GM19395 (cell line): Measurements from ENCODE around the gene CHST12.

Experiments
- ATAC-seq: cut with Tn5 transposase; IDR thresholded peaks from one replicate; pipeline ENCODE4 v1.9.1; 2021; ENCODE audit warnings: mild to moderate bottlenecking, moderate library complexity; ENCODE audit not compliant: unreplicated experiment

The CHST12 gene

DNA sequence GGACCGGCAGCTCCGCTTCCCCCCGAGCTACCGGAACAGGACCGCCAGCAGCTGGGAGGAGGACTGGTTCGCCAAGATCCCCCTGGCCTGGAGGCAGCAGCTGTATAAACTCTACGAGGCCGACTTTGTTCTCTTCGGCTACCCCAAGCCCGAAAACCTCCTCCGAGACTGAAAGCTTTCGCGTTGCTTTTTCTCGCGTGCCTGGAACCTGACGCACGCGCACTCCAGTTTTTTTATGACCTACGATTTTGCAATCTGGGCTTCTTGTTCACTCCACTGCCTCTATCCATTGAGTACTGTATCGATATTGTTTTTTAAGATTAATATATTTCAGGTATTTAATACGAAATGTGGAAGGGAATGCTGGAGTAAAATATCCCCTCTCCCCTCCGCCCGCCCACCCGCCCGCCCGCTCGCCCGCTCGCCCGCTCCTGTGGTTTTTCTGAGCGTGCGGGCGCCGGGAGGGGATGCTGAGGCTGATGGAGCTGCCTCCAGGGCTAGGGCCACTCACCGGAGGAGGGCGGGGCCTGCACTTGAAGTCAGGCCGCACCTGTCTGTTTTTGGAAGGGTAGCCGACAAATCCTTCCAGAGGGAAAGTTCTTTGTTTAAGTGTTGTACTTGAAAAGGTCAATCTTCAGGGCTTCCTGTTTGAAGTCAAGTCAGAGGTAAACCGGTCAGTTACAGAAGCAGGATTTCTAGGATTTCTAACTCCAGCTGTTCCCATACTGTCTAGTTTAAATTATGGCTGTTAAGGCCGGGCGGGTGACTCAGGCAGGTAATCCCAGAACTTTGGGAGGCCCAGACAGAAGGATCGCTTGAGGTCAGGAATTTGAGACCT is 30.5 kb downstream of the CHST12 start:
- ATAC-seq = no peak

DNA sequence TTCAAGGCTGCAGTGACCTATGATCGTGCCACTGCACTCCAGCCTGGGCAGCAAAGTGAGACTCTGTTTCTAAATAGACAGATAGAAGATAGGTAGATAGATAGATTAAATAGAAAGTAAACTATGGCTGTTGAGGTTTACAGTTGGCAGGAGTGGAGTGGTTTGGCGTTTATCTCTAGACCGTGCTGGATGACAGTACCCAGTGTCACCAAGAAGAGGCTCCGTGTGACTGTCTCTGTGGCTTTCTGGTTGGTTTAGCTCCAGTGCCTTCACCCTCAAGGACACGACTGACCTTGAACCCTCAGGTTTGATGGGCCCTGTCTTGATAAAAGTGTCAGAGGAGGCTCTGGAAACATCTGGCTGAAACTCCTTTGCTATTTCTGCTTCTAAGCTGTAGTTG is 31.7 kb downstream of the CHST12 start:
- no peak for ATAC-seq

DNA sequence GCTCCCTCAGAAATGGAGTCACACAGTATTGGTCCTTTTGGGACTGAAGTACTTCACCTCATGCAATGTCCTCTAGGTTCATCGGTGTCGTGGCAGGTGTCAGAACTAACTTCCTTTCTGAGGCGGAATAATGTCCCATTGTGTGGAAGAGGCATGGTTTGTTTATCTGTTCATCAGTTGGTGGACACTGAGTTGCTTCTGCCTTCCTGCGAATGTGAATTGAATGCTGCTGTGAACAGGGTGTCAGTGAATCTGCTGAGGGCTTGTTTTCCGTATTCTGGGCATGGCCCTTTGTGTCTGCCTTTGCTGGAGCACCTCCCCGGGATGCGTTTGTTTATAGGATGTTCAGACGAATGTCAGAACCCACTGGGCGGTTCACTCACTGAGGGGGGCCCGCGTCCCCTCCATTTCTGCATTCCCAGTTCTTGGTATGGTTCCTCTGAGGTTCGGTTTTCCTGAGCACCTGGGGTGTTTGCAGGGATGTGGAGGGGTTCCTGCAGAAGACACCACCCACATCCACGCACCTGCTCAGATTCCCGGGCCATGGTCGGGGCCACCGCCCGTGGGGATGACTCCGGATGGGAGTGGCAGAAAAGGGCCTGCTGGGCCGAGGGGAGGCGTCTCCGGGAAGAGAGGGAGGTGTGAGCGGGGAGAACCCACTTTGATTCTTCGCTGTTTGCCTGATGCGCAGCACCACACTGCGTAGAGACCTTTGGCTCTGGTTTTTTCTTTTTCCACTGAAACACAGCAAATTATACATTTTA is 33.1 kb downstream of the CHST12 start:
- ATAC-seq = no peak

DNA sequence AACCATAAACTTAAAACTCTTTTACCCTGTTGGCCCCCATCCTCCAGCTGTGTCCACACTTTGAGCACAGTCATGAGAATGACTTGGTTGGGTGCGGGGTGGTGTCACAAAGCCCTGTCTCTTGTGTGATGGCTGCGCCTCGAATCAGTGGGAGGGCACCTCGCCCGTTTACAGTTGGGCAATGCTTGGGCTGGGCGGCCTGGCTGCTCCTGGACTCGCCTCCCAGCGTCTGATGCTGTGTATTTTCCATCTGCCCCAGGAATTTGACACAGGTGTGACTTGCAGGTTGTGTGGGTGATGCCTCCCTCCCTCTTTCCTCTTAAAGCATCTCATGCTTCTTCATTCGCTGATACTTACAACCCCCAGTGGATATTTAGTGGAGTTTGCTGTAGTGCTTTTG is 33.7 kb downstream of the CHST12 start:
- no peak for ATAC-seq

DNA sequence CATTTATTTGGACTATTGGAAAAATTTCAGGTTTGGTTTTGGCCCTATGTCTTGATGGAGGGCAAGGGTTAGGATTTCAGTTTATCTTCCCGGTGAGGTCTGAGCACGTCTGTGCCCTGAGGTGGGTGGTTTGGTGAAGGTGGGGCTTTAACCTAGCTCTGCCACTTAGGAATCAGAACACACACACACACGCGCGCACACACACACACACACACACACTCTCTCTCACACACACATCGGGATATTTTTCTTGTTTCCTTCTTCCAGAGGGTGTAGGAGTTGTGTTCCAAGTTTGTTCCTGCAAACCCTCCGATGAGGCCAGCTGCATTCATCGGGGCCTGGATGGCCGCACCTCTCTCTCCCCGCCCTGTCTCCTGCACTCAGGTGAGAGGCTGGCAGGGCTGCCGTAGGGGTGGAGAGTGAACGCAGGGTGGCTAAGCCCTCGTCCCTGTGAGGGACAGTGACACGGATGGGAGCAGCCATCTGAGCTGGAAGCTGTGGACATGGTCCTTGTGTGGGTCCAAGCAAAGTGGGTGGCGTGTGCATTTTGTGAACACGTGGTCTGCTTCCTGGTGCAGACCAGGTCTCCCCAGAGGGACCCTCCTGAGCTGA is 34.2 kb downstream of the CHST12 start:
- no peak for ATAC-seq

DNA sequence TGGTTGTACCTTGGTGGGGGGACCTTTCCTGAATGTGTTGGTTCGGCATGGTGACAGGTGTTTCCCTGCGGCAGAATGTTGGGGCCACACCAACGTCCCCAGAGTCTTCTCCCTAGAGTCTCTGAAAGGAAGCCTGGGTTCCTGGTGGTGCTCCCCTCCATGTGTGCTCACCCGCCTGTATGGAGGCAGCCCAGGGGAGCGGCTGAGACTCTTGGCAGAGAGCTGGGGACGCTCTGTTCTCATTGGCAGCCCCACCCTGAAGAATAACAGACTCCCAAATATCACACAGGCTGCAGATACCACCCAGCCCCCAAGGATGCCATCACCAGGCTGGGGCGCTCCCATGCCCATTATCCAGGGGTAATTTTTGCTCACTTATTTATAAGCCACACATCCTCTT is 34.8 kb downstream of the CHST12 start:
- no peak for ATAC-seq

DNA sequence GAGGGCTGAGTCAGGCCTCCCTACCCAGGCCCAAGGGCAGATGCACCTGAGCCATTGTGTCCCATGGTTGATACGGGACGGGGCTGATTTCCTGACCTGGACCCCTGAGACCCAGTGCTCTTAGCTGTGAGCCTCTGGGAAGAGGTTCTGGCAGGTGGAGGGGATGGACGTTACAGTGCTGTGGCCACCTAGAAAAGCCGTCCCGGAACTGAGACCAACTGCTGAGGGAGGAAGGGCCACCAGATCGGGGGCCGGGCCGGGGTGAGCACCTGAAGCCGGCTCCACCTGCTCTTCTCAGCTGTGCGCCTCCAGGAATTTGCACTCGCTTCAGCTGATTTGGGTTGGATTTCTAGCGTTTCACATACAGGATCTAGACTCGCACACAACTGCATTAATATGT is 35.4 kb downstream of the CHST12 start:
- no peak for ATAC-seq

DNA sequence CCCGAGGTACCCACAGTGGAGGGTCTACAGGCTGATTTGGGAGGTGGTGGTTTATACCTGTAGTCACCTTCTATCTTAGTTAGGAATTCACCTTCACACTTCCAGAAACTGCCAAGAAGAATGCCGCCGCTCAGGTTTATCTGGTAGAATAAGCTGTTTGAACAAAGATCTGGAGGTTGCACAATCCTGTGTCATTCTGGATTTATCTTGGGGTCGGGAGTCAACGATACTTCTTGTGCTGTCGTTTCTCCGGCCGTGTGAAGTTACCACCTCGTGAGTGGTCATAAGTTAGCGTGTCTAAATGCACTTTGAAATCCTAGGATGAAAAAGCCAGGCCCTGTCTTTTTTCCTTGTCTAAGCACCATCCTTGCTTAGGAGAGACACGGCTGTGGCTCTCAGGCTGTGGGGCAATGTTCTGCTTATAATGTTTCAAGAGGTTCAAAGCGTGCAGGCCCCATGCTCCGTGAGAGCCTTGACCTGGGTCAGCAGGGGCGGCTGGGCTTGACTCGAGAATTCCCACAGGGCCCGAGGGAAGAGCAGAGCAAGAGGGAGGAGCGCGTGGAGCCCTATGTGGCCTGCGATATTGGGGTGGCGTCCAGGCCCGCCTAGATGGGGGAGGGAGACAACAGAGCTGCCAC is 37.3 kb downstream of the CHST12 start:
- ATAC-seq = no peak

DNA sequence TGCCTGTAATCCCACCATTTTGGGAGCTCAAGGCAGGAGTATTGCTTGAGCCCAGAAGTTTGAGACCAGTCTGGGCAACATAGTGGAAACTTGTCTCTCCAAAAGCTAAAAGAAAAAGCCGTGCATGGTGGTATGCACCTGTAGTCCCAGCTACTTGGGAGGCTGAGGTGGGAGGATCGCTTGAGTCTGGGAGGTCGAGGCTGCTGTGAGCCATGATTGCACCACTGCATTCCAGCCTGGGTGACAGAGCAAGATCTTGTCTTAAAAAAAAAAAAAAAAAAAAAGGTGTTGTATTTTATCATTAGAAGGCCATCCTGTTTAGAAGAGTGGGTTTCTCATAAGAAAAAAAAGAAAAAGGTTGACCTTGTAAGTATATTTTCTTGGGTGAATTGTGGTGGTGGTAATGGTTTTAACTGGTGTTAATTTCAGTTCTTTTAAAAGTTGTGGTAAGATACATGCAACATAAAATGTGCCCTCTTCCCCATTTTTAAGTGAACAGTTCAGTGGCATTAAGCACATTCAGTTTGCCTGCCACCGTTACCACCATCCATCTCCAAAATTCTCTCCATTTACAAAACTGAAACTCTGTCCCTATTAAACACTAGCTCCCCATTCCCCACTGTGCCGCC is 38.1 kb downstream of the CHST12 start:
- no peak for ATAC-seq

DNA sequence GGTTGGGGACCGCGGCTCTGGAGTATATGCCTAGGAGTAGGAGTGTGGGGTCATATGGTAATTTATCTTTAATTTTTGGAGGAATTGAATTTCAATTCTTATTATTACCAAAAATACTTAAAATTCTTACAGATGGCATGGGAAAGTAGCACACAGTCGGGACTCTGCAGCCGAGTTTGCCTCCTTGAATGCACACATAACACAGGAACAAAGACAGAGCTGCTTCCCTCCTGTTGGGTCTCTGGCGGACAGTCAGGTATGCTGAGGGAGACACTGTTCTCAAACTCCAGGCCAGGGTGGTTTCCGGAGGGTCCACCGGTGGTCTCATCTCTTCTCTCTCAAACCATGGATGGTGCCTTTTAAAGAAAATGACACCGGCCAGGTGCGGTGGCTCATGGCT is 40.1 kb downstream of the CHST12 start:
- no peak for ATAC-seq

DNA sequence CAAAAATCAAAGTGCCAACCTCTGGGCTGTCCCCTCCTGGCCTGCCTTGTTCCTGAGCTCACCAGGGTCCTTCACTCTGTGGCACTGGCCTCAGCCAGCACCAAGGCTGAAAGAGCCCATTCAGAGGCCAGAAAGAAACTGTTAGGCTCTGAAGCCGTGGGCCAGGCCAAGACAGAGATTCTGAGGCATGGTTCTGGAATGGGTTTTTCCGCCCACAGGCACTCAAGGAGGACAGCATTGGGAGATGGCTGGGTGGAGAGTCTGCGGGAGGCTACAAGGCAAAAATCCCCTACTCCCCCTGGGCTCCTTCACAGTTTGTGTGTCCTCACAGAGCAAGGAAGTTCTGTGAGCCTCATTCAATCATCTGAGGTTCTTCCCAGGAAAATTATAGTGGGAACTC is 41.1 kb downstream of the CHST12 start:
- no peak for ATAC-seq

DNA sequence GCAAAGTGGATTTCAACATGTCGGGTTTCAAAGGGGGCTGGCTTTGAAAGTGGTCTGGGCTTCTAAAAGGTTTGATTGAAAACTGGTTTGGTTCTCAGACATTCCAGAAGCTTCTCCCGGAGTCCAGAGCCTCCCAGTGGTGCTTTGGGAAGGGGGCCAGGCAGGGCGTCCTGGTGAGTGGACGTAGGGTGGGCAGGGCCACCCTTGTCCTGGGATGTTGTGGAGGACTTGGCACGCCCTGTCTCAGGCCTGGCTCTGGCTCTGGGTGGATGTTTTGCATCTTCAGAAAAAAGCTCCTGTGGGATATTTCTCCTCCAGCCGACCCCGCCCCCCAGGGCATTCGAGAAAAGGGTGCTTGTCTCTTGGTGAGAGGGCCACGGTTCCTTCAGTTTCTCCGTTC is 41.6 kb downstream of the CHST12 start:
- ATAC-seq = no peak

DNA sequence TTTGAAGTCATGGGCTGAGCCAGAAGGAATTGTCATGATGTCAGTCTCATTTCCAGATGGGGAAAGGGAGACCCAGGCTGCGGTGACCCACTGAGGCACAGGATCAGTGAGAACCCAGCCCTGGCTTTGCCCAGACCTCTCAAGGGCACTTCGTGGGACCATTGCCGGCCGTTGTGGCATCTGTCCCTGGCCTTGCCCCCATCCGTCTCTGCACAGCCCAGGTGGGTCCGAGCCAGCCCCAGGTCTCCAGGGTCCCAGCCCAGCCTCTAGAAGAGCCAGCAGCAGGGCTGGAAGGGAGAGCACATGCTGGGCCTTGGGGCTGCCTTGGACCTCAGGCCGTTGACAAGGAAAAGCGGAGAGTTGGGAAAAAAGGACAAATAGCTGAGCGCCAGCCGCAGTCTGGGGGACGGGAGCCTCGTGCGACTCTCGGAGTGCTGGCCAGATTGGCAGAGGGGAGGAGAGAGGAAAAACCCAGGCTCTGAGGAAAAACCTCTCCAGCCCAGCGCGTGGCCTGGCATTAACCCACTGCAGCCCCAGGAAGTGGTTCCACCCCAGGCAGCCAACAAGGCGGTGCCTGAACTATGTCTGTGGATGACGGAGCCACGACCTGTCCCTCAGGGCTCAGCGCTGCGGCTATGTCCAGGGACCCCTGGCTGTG is 42.6 kb downstream of the CHST12 start:
- ATAC-seq = no peak

DNA sequence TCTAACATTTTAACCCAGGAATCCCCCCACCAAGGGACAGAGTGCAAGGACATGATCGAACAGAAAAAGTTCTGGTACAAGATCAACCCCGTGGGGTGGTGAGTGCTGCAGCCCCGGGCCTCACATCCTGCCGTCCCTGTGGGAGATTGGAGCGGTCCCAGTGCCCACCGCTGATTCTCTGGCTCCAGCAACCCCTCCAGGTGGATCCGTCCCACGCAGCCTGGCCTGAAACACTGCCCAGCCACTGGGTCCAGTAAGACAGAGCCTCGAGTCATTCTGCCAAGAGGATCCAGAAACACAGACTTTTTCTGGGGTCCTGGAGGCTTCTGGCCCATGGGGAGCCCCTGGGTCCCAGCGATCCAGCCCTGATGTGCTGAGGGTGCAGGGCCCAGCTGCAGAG is 43.3 kb downstream of the CHST12 start:
- ATAC-seq = no peak

DNA sequence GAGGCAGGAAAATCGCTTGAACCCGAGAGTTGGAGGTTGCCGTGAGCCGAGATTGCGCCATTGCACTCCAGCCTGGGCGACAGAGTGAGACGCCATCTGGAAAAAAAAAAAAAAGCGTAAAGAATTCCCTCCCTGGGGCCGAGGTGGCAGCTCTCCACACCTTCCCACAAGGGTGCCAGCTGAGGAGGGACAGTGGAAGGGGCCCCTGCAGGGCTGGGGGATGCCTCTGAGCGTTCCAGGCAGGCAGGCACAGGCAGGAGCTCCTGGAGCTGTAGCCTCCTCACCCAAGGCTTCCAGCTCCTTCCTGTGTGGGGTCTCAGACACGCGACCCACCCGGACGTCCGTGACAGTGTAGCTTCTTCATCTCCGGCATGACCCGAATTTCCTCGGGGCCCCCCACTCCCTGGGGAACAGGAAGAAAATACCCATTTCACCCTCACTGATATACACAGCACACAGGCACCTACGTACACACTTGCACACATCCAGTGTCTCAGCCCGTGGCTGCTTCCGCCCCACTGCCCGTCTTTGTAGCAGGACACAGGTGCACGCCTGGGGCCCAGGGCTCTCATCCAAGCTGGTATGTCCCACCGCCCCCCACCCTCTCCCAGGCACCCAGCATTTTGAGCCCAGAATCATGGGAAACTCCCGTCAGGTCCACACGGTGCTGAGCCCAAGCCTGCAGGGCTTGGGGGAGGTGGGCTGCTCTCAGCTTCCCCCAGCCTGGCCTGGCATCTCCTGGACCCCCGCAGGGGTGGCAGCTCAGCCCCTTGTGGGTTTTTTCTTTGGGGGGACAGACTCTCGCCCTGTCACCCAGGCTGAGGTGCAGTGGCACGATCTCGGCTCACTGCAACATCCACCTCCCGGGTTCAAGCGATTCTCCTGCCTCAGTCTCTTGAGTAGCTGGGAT is 47.0 kb downstream of the CHST12 start:
- no peak for ATAC-seq

DNA sequence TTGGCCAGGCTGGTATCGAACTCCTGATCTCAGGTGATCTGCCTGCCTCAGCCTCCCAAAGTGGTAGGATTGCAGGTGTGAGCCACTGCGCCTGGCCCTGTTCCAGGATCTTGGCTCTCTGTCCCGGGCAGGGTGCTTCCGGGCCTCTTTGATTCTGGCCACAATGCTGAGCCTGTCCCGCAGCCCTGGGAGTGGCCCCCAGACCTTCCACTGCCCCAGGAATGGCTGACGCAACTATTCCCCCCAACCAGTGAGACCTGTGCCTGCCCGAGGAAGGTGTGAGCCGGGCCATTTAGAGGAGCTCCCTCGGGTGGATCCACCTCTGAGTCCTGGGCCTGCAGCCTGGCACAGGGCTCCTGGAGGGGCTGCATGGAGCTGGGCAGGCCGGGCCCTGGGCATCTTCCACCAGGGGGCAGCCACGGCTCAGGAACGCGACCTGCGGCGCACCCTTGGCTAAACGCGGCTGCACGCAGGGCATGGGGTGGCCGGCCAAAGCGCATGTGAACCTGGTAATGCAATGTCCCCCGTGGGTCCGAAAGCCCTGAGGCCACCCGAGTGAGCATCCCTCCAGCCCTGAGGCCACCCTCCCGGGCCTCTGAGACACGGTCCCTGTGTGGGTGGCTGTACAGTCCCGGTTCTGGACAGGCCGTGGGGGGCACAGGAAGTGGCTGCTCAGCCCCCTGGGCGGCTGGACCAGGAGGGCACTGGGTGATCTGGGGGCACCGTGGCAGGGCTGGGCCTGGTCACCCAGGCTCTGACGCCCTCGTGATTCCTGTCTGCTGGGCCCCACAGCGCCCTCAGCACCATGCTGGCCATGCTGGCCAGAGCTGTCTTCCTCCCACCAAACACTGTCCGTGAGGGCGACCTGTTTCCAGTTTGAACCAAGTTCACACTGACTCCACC is 48.0 kb downstream of the CHST12 start:
- ATAC-seq = peak; percentile 91

DNA sequence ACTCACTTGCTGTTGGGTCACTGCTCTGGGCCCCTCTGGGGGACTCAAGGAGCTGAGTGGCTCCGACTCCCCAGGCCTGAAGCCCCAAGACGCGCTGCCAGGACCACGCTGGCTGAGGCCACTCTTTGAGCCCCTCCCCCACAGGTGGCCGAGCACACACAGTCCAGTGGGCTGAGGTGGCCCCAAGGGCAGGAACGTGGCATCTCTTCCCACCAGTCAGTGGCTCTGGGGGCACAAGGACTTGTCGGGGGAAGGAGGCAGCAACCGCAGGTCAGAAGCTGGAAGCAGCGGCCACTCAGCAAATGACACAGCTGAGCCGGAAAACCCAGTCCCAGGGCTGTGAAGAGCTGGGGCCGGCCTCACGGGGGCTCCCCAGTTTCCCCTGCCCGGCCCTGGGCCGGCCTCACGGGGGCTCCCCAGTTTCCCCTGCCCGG is 48.7 kb downstream of the CHST12 start:
- peak; percentile 20 for ATAC-seq

DNA sequence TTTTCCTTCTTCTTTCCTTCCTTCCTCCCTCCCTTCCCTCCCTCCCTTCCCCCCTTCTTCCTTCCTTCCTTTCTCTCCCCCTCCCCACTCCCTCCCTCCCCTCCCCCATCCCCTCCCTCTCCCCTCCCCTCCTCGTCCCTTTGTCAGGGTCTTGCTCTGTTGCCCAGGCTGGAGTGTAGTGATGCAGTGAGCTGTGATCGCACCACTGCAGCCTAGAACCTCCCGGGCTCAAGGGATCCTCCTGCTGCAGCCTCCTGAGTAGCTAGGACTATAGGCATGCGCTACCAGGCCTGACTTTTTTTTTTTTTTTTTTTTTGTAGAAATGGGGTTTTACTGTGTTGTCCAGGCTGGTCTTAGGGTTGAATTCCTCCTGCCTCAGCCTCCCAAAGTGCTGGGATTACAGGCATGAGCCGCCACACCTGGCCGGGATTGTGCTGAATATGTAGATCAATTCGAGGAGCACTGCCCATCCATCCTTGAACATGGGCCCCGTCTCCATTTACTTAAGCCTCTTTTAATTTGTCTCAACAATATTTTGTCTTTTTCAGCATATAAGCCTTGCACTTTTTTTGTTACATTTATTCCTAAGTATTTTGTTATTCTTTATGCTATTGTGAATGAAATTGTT is 49.3 kb downstream of the CHST12 start:
- ATAC-seq = no peak
